Measurements from ENCODE around the gene CEMIP.
A peak's percentile ranks its signal among the peaks of the same experiment; 100 is the strongest.

CEMIP gene

GRCh38 chr15:80830677-80831076 is 51.5 kb downstream of the CEMIP start:
- no peak for DNase-seq

GRCh38 chr15:80831192-80831591 is 52.0 kb downstream of the CEMIP start:
- no peak for DNase-seq

GRCh38 chr15:80831606-80832224 is 52.5 kb downstream of the CEMIP start:
- DNase-seq: no peak

DNA sequence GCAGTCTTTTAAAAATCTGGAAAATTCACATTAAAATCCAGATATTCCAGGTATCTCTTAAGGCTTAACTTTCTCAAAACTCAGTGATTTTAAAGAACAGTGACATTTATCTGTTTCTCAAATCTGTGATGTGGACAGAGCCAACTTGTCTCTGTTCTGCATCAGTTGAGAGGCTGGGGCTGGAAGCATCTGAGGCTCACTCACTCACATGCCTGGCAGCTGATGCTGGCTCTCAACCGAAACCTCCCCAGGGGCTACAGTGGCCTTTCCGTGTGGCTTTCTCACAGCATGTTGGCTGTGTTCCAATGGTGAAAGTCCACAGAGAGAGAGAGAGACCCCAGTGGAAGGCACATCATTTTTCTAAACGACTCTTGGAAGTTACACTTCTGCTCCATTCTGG is 53.5 kb downstream of the CEMIP start:
- no peak for DNase-seq

DNA sequence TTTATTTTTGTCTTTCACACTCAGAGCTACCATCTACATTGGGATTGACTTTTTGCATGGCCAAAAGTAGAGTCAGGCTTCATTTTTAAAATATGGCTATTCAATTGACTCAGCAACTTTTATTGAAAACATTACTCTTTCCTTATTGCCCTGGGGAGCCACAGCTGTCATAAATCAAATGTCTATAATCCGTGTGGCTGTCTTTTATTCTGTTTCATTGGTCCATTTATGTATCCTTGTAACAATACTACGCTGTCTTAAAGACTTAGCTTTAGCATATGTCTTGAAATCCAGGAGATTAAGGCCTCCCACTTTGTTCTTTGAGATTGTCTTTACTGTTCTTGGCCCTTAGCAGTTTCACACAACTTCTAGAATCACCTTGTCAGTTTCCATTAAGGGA is 55.2 kb downstream of the CEMIP start:
- DNase-seq: no peak

DNA sequence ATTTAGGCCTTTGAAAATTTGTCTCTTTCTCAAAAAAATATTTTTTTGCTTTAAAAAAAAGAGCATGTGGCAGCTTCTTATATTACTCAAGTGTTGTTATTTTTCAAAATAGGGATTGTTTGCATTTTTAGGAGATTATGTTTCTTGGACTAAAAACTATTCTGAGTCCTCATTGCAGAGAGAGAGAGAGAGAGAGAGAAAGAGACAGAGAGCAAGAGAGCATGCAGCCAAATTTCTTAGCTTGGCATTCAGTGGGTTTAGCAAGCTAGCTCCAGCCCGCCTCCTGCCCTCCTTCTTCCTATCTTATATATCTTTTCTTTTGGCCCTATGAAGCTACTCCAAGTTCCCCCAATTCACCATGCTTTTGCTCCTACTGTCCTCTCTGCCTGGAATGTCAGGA is 55.7 kb downstream of the CEMIP start:
- no peak for DNase-seq

DNA sequence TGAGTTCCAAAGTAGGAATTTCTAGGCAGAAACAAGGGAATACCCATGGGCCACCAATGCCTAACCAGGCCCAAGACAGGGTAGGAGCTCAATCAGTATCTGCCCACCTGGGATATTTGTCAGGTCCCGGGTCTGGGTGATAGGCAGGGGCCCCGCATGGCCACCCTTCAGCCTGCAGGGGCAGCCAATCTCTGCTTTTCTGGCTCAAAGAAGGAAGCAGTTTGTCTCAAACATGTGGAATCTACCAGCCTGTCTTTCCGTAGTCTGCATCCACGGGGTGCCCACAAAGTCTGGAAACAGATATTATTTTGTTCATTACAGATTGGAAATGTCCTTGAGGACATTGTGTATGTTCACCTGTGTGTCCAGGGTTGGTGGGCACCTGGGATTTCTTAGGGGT is 56.2 kb downstream of the CEMIP start:
- no peak for DNase-seq

GRCh38 chr15:80836223-80836622 is 57.1 kb downstream of the CEMIP start:
- no peak for DNase-seq

GRCh38 chr15:80837006-80837405 is 57.8 kb downstream of the CEMIP start:
- DNase-seq: no peak

DNA sequence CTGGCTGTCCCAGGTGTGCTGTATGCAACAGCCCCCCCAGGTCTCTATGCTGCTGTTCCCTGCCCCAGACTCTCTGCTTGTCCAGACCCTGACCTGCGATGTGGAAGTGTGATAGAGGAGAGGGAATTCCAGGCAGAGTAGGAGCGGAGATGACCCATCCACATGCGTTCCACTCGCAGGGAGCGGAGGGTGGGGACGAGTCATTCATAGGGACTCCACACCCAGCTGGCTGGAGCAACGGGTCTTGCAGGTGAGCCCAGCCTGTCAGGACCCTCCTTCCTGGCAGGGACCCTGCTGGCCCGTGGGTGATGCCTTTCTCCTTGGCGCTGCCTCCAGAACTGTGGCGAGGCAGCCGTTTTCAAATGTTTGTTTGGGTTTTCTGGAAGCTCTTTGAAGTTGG is 58.8 kb downstream of the CEMIP start:
- DNase-seq: no peak

GRCh38 chr15:80838666-80839065 is 59.5 kb downstream of the CEMIP start:
- no peak for DNase-seq

- no peak for DNase-seq
These were observed 60.6 kb downstream of the CEMIP start for GRCh38 chr15:80839764-80840130.

- DNase-seq: no peak
These were observed 61.3 kb downstream of the CEMIP start for GRCh38 chr15:80840182-80841130.

DNA sequence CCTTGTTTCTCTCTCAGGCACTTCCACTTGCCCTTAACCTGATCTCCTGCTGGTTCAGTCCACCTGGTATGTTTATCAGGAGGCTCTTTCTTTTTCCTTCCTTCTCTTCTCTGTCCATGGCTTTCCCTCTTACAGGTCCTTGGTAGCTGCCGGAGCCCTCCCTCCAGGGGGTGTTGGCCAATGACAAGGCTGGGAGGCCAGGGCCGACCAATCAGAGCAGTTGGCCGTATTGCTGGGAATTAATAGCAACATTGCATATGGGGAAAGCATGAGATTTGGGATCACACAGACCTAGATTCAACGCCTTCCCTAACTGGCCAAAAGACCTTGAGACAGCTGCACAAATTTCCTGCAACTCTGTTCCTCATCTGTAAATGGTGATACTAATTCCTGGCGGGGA is 62.4 kb downstream of the CEMIP start:
- no peak for DNase-seq

DNA sequence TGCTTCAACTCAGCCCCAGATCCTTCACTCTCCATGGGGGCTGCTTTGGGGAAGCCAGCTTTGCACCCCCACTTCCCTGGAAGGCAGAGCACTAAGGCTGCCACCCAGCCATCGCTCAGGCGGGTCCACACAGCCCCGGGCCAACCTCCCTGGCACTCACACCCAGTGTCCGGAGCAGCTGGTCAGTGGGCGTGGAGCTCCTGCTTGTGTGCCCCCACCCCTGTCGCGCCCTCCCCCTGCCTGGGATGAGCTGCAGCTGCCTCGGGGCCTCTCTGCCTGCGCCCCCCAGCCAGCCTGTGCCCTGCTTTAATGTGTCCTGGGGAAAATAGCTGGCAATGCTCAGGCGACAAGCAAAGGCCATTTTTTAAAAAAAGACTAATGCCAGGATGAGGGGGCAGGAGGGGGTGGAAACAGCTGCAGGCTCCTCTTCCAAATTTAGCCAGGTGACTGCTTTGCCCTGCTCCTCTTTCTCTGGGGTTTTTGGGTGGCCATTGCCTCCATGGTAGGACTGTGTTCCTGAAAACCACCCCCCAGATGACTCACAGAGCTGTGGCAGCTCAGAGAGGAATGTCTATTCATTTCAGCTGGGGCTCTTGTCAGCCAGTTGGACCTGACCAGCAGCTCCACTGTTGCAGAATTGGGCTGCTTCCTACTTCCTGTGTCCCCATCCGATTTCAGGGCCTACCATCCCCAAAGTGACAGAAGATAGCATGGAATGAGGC is 65.0 kb downstream of the CEMIP start:
- peak; percentile 63 for DNase-seq

DNA sequence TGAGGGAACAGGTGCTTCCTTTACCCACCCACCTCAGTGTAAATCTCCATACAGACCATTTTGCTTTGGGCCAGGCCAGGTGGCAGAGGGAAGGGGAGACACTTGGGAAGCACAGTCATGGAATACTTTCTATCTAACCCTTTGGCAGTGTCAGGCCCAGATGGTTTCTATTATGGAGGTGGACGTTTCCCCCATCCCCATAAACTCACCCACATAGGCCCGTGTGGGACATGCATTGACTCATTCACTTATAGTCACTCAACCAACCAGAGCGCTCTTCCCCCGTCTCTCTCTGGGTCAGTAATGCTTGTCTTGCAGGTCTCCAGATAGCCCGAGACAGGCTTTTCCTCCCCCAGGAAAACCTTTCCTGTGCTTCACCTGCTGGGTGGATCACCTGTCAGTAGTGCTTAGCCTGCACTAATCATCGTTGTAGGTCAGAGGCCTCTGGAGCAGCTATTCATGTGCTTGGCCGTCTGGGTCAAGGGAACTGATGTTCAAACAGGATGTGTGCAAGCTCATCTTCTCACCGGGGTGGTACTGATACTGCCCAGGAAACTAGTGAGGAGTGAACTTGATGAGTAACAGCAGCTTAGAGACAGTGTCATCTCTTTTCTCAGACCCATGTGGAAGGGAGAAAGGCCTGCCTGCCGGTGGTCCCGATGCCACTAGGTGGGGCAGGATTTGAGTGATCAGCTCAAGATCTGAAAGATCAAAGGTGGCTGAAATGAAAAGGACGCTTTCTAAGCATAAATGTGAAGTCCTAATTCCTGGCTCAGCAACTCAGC is 67.1 kb downstream of the CEMIP start:
- peak; percentile 53 for DNase-seq

DNA sequence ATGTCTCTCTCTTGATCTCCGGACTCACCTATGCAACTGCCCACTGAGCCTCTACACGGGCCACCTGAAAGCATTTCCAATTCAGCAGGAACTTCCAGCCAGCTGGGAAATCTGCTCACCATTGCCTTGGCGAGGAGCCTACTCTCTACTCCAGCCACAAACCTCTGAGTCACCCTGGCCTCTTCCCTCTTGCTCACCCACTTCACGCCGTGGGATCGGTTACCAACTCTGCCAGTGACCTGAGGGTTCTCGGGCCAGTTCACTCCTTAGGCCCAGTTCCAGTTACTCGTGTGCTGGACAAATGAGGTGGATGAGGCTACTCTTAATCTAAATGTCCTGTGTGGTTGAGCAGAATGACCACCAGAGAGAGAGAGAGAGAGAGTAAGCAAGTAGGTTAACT is 70.1 kb downstream of the CEMIP start:
- peak; percentile 72 for DNase-seq

DNA sequence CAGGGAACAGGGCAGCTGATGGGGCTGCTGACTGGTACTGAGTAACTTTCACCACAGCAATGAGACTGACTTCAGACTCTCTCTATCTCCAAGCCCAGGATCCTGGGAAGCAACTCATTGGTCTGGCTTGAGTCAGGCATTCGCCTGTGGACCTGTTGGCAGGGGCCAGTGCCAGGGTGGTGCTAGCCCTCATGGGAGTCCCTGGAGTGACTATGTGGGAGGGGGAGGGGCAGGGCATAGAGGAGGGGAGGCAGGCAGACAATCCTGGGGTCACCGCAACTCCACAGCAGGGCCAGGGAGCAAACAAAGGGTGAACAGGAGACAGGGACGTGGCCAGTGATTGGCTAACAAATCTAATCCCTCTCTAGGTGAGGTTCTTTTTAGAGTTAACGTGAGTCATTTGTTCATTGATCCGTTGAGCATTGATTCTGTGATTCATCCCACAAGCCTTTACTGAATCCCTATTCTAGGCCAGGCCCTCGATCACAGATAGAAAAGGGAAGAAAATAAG is 71.8 kb downstream of the CEMIP start:
- DNase-seq: no peak

- no peak for DNase-seq
These were observed 73.5 kb downstream of the CEMIP start for GRCh38 chr15:80852676-80853075.

DNA sequence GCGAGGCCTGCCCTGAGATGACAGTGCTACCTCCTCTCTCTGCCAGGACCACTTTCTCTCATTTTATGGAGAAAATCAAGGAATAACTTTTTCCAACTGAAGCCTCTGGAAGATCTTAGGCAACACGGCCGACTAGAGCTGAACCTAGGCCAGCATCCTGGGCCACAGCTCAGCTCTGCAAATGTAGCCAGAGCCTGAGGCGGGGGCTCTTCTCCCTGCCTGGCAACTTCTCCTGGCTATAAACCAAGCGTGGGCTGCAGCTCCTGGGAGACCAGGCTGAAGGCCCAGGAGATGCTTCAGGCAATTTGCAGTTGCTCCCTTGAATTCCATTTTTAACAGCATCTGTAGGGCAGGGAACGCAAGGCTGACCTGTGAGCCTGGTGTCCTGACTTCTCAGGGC is 74.9 kb downstream of the CEMIP start:
- DNase-seq: no peak

DNA sequence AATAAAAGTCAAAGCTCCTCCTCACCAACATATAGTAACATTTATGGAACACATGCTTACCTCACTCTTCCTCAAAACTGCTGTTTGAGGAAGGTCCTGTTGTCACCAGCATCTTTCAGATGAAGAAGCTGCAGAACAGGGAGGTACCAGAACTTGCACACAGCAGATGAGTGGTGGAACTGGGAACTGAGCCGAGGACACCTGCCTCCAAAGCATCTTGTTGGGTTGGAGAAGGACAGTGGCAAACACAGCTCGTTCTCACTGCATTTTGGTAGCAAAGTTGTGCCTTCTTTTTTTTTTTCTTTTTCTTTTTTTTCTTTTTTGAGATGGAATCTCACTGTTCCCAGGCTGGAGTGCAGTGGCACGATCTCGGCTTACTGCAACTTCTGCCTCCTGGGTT is 76.0 kb downstream of the CEMIP start:
- DNase-seq: no peak

- peak; percentile 31 for DNase-seq
These were observed 77.2 kb downstream of the CEMIP start for GRCh38 chr15:80856400-80856799.
